GM21619 (cell line): ENCODE data around the gene P2RX6.

Experiments used
- ATAC-seq: cut with Tn5 transposase; IDR thresholded peaks from one replicate; pipeline ENCODE4 v1.9.1; 2021; ENCODE audit not compliant: unreplicated experiment

Gene P2RX6

GRCh38 chr22:20979940-20980453, 35.0 kb upstream of the P2RX6 start:
- no peak for ATAC-seq

- no peak for ATAC-seq
Measured at GRCh38 chr22:20980523-20980922, 34.4 kb upstream of the P2RX6 start.

GRCh38 chr22:20980938-20981722, 33.8 kb upstream of the P2RX6 start:
- ATAC-seq = no peak

GRCh38 chr22:20981787-20982562, 33.0 kb upstream of the P2RX6 start, which contains the start of gene LZTR1:
Gene LZTR1, plus strand, starts transcription at chr22:20982297. Its CDS starts 75 bp downstream, at chr22:20982372.
- peak; percentile 81 for ATAC-seq

- ATAC-seq = peak; percentile 17
Measured at GRCh38 chr22:20982563-20982882, 32.4 kb upstream of the P2RX6 start.

GRCh38 chr22:20983081-20983771, 31.7 kb upstream of the P2RX6 start:
- ATAC-seq = no peak

GRCh38 chr22:20985720-20986119, 29.2 kb upstream of the P2RX6 start:
- no peak for ATAC-seq

- no peak for ATAC-seq
Measured at GRCh38 chr22:20986365-20986764, 28.6 kb upstream of the P2RX6 start.

GRCh38 chr22:20987375-20987774, 27.6 kb upstream of the P2RX6 start:
- ATAC-seq = no peak

- ATAC-seq = no peak
Measured at GRCh38 chr22:20988573-20989322, 26.2 kb upstream of the P2RX6 start.

GRCh38 chr22:20989323-20990138, 25.4 kb upstream of the P2RX6 start:
- ATAC-seq = no peak

GRCh38 chr22:20990184-20991180, 24.5 kb upstream of the P2RX6 start:
- no peak for ATAC-seq

GRCh38 chr22:20991252-20992055, 23.5 kb upstream of the P2RX6 start:
- no peak for ATAC-seq

- ATAC-seq = no peak
Measured at GRCh38 chr22:20992056-20992442, 22.9 kb upstream of the P2RX6 start.

- ATAC-seq = no peak
Measured at GRCh38 chr22:20992456-20993303, 22.3 kb upstream of the P2RX6 start.

- ATAC-seq = no peak
Measured at GRCh38 chr22:20993304-20994127, 21.4 kb upstream of the P2RX6 start.
